ENCODE results near the gene OR5M8.

Gene OR5M8

DNA sequence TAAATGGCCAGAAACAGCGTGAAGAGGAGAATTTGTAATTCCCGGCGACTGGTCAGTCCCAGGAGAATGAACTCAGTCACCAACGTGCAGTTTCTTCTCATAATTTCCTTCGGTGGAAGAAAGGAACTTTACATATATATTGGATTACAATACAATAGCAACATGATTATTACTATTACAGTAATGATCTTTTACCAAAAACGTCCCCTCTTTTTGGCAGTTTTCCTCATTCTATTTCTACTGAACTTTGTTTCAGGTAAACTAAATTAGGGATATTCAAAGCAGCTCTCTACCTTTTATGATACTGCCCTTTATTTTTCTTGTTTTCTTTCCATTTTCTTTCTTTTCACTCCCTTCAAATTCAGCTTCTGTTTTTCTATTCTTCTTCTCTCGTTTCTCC, at the start of gene OR5M8:
Gene OR5M8, minus strand, starts transcription at position 101 of the 400 bp plus-strand sequence. Its CDS starts 0 bp downstream, at position 101.
- DNase-seq = no peak

GRCh38 chr11:56533054-56533740, 42.0 kb upstream of the OR5M8 start:
- no peak for DNase-seq

DNA sequence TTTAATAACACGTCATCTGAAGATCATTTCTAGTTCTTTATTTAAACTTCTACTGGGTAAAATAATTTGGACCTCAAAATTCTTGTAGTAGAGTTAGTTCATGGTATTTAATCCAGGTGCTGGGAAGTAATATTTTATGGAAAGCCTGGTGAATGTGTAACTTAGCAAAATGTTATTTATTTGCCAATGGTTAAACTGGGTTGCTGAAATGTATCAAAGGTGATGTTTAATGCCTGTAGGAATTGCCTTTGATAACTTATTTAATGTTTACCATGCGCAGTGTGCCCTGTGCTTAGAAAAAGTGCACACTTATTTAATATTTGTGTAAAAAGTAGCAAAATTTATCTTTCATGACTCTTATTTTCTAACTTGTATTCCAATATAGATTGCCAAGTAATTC, 40.7 kb upstream of the OR5M8 start:
- no peak for DNase-seq

DNA sequence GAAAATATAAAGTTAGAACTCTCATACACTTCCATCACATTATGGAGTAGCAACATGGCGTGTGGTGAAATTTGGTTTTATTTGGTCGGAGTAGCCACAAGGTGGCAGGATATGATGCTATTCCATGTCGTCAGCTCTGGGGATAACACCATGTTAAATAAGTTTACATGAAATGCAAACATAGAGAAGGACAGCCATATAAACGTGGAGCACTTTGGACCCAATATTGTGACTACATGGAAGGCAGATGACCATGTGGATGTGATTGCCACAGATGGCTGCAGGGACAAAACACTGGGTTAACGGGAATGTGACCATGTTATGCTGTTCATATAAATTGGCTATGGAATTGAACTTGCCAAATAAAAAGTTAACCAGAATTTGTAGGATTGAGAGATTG, 30.8 kb upstream of the OR5M8 start:
- no peak for DNase-seq

DNA sequence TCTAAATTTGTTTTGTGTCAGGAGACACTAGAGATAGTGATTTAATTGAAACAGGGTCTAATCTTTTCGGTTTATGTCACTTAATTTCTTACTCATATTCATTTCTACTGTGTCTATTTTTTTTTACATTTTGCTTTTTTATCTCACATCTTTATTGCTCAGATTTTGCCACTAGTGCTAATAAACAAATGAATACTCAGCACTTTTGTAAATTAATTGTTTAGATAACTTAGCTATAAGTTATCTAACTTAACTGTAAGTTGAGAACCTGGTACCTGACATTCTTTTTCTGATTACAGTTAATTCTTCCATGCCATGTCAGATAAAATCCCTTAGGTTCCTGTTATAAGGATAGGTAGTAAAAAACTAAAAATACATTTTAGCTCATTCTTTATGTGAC, 22.1 kb upstream of the OR5M8 start:
- DNase-seq = no peak

DNA sequence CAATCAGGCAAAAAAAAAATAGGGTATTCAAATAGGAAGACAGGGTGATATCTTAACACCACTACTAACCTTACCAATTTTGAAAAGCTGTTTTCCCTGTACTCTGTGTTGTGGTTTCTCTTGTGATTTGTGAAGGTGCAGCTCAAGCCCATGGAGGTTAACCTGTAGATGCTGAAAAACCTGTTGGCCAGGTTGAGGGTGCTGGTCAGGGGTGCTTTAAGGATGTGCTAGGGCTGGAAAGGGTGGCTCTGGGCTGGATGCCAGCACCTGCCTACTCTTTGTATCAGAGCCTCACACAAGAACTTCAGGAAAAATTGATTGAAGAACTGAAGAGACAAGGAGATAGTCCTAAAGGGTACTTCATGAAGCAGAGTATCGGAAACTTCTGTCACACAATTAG, 18.3 kb upstream of the OR5M8 start:
- DNase-seq = no peak

DNA sequence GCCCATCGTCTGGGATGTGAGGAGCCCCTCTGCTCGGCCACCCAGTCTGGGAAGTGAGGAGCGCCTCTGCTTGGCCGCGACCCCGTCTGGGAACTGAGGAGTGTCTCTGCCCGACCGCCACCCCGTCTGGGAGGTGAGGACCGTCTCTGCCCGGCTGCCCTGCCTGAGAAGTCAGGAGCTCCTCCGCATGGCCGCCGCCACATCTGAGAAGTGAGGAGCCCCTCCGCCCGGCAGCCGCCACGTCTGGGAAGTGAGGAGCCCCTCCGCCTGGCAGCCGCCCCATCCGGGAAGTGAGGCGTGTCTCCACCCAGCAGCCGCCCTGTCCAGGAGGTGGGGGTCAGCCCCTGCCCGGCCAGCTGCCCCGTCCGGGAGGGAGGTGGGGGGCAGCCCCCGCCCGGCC, 5.8 kb upstream of the OR5M8 start:
- DNase-seq = no peak

DNA sequence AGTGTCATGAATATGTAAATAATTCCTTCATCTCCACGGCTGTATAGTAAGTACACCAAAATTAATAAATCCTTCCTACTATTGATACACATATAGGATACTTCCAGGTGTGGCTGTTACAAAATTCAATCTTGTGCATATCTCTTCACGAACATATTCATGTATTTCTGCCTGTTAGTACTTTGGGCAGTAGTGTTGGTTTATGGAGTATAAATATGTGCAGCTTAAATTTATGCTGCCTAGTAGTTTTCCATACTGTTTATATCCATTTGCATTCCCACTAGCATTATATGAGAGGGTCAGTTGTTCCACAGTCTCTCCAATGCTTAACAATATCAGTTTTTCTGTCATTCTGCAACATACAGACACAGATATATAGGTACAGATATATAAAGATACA, 3.9 kb upstream of the OR5M8 start:
- no peak for DNase-seq

DNA sequence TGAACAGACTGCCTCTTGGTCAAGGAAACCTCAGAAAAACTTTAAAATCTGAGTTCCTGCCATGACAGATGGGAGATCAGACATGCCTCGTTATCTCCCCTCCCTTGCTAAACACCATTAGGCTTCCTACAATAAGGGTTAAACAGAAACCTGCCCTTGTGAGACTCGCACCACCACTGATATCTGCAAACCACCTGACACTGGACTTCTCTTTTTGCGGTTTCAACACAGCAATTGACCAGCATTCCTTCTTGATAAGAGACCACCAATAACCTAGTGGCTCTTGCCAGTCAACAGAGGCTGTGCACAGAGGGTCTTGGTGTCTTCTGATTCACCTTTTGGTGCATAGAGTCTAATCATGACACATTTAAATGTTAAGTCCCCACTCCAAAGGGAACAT, 4.4 kb downstream of the OR5M8 start:
- DNase-seq = no peak

GRCh38 chr11:56474729-56475235, 16.4 kb downstream of the OR5M8 start:
- DNase-seq = no peak

DNA sequence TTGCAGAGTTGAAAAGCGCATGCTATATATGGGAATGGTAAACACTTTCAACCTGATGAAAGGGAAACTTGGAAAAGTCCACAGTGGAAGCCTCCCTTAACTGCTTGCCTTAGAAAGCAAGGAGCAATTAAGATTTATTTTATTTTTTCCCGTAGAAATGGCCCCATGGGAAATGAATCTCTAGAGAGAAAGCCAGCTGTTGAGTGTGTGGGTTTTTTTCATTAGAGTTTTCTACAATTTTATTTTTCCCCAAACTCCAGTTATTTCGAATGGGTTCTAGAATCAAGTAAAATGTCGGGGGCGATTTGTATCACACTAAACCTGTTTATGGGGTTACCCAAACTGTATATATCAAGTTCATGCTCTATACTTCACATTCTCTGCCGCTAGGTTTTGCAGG, 17.9 kb downstream of the OR5M8 start, which contains the start of gene OR5M3:
Gene OR5M3, minus strand, starts transcription at position 101 of the 400 bp plus-strand sequence. CDS start 2,855 bp downstream, outside the sequence.
- DNase-seq = no peak

- no peak for DNase-seq
Observed at GRCh38 chr11:56457076-56457475, 34.1 kb downstream of the OR5M8 start.

- DNase-seq = no peak
Observed at GRCh38 chr11:56453521-56453920, 37.6 kb downstream of the OR5M8 start.
